ENCODE measurements around the gene GBP6.
"Not testable (repeated sequence)": the region's sequence is repeated elsewhere in the genome, so short reads cannot be mapped to it uniquely, and the experiment has no call there.

GBP6 gene

GRCh38 chr1:89364954-89365550, 1.2 kb downstream of the GBP6 start:
- no peak overlapping the region for H3K4me3 ChIP-seq (ENCODE audit: low read depth, low read length)
- in situ Hi-C loops (cut with HindIII; ENCODE audit: low sequenced_read_pairs) = no loop called here
- DNase-seq (ENCODE audit: low read depth) = no peak
- no peak for TF ChIP-seq CTCF (IDR thresholded peaks at IDR 0.05; ENCODE audit: low read depth, low read length, missing control alignments)

GRCh38 chr1:89367221-89367620, 3.4 kb downstream of the GBP6 start:
- H3K4me3 ChIP-seq (ENCODE audit: low read depth, low read length) = no peak overlapping the region
- DNase-seq (ENCODE audit: low read depth) = no peak
- in situ Hi-C loops (cut with HindIII; ENCODE audit: low sequenced_read_pairs) = no loop called here
- no peak for TF ChIP-seq CTCF (IDR thresholded peaks at IDR 0.05; ENCODE audit: low read depth, low read length, missing control alignments)

GRCh38 chr1:89369331-89369730, 5.5 kb downstream of the GBP6 start:
- TF ChIP-seq CTCF (IDR thresholded peaks at IDR 0.05; ENCODE audit: low read depth, low read length, missing control alignments) = no peak
- no peak overlapping the region for H3K4me3 ChIP-seq (ENCODE audit: low read depth, low read length)
- in situ Hi-C loops (cut with HindIII; ENCODE audit: low sequenced_read_pairs) = no loop called here
- no peak for DNase-seq (ENCODE audit: low read depth)

- DNase-seq (ENCODE audit: low read depth); H3K4me3 ChIP-seq (ENCODE audit: low read depth, low read length); in situ Hi-C loops (cut with HindIII; ENCODE audit: low sequenced_read_pairs): not testable (repeated sequence)
Observed at GRCh38 chr1:89373810-89374209, 10.0 kb downstream of the GBP6 start.

- no peak overlapping the region for H3K4me3 ChIP-seq (ENCODE audit: low read depth, low read length)
- in situ Hi-C loops (cut with HindIII; ENCODE audit: low sequenced_read_pairs) = no loop called here
- no peak for DNase-seq (ENCODE audit: low read depth)
- TF ChIP-seq CTCF (IDR thresholded peaks at IDR 0.05; ENCODE audit: low read depth, low read length, missing control alignments) = no peak
Observed at GRCh38 chr1:89378001-89378400, 14.1 kb downstream of the GBP6 start.

- TF ChIP-seq CTCF (IDR thresholded peaks at IDR 0.05; ENCODE audit: low read depth, low read length, missing control alignments) = no peak
- no peak for DNase-seq (ENCODE audit: low read depth)
- in situ Hi-C loops (cut with HindIII; ENCODE audit: low sequenced_read_pairs) = no loop called here
- H3K4me3 ChIP-seq (ENCODE audit: low read depth, low read length) = no peak overlapping the region
Observed at GRCh38 chr1:89381618-89382017, 17.8 kb downstream of the GBP6 start.

GRCh38 chr1:89382479-89382878, 18.6 kb downstream of the GBP6 start:
- no peak for TF ChIP-seq CTCF (IDR thresholded peaks at IDR 0.05; ENCODE audit: low read depth, low read length, missing control alignments)
- in situ Hi-C loops (cut with HindIII; ENCODE audit: low sequenced_read_pairs) = no loop called here
- H3K4me3 ChIP-seq (ENCODE audit: low read depth, low read length) = no peak overlapping the region
- DNase-seq (ENCODE audit: low read depth) = no peak

All from astrocyte of the cerebellum (primary cell).